DND-41 (cell line): ENCODE data around the gene RPS23.

Experiments
- EZH2 ChIP-seq: IDR thresholded peaks from 3 replicates; pipeline ENCODE4 v1.6.1; 2012; ENCODE audit warnings: borderline replicate concordance, low read depth, mild to moderate bottlenecking, moderate library complexity, low read length, inconsistent platforms; ENCODE audit not compliant: severe bottlenecking
- TF ChIP-seq, protein P1 (sequence below): IDR thresholded peaks from 2 replicates; pipeline ENCODE4 v1.5.1; 2012; ENCODE audit warnings: borderline replicate concordance, low read length, moderate library complexity, mild to moderate bottlenecking; ENCODE audit not compliant: poor library complexity, severe bottlenecking; ENCODE audit errors: extremely low read depth

DNA sequence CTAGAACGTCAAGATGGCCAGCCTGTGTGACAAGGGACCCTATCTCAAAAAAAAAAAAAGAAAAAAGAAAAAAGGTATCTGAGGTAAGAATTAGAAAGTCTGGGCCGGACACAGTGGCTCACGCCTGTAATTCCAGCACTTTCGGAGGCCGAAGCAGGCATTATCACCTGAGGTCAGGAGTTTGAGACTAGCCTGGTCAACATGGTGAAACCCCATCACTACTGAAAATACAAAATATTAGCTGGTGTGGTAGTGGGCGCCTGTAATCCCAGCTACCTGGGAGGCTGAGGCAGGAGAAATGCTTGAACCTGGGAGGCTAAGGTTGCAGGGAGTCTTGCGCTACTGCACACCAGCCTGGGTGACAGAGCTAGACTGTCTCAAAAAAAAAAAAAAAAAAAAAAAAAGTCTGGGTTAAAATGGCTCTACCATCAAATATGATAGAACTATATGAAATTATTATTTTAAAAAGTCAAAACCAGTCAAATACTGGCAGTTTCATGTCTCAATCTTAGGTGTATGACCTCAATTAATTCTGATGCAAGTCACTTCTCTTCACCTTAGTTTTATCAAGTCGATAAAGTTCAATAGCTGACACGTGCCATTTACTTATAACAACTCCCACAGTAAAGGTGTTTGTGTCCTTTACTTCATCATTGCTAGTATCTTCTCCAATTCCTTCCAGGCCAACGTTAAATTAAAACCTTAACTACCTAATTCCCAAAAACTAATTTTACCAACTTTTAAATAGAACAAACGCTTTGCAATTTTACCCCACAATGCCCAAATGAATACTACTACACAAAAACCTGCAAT, 1.1 kb downstream of the RPS23 start:
- TF ChIP-seq, protein P1, sequence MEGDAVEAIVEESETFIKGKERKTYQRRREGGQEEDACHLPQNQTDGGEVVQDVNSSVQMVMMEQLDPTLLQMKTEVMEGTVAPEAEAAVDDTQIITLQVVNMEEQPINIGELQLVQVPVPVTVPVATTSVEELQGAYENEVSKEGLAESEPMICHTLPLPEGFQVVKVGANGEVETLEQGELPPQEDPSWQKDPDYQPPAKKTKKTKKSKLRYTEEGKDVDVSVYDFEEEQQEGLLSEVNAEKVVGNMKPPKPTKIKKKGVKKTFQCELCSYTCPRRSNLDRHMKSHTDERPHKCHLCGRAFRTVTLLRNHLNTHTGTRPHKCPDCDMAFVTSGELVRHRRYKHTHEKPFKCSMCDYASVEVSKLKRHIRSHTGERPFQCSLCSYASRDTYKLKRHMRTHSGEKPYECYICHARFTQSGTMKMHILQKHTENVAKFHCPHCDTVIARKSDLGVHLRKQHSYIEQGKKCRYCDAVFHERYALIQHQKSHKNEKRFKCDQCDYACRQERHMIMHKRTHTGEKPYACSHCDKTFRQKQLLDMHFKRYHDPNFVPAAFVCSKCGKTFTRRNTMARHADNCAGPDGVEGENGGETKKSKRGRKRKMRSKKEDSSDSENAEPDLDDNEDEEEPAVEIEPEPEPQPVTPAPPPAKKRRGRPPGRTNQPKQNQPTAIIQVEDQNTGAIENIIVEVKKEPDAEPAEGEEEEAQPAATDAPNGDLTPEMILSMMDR, result no peak
- TF ChIP-seq EZH2, result no peak
